ENCODE results near the gene IL31RA. TPM values are rescaled to one million over a fixed set of nuclear protein-coding genes. Genes with fewer than 3 reads are reported as not detected.
A peak's percentile ranks its signal among the peaks of the same experiment; 100 is the strongest.

Gene IL31RA
- total RNA-seq, 2 experiments from 2014 or later = not detected

DNA sequence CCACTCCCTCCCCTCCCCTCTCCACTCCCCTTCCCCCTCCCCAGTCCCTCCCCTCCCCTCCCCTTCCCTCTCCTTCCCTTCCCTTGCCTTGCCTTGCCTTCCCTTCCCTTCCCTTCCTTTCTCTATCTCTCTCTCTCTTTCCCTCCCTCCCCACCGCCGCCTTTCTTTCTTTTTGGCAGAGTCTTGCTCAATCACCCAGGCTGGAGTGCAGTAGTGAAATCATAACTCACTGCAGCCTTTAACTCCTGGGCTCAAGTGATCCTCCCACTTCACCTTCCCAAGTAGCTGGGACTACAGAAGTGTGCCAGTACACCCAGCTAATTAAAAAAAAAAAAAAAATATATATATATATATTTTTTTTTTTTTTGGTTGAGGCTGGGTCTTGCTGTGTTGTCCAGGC lies 45.5 kb downstream of the IL31RA start:
- H3K27me3 Mint-ChIP-seq = peaks cover 13% of the 10 kb centered on the region
- H3K4me1 Mint-ChIP-seq = peaks cover 16% of the 10 kb centered on the region
- no peak overlapping the region for H3K27ac Mint-ChIP-seq
- ChIA-PET CTCF (interaction anchor here (1.5 kb wide), 1 partner anchor 30 kb away, joined by 5 read pairs; no protein-coding TSS in a partner anchor), POLR2A (no interaction called here)
- DNase-seq = no peak
- H3K4me3 Mint-ChIP-seq = no peak overlapping the region
- no peaks in the 10 kb centered on the region for H3K9me3 Mint-ChIP-seq
- no peaks in the 10 kb centered on the region for H3K36me3 Mint-ChIP-seq (ENCODE audit: low read depth)

DNA sequence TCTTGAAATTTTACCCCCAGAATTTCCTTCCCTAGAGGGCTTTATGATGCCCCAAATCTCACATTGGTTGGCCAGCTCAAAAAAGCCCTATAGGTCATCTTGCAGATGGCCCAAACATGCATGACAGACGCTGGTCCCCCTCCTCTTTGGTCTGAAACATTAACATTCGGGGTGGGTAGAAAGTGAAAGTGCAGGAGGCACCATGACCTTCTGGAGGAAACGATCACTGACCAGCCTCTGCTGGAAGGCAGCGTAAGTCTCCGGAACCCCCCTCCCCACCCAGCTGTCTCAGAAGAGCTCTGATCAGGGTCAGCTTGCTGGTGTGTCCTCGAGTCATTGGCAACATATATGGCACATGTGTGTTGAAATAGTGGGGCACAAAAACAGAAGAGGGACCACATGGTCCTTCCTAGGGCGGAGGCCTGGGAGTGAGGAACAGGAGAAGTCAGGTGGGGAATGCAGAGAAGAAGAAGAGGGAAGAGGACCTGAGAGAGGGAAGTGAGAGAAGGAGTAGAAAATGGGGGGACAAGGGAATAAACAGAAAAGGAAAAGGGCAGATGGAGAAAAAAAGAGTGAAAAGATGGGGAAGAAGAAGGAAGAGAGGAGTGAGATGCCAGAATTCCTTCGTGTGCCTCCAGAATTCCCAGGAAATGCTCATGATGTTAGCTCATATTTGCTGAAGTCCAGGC lies 46.2 kb downstream of the IL31RA start:
- no peak for DNase-seq
- Mint-ChIP-seq H3K9me3 (no peaks in the 10 kb centered on the region), H3K4me3 (no peak overlapping the region), H3K36me3 (ENCODE audit: low read depth) (no peaks in the 10 kb centered on the region), H3K27ac (no peak overlapping the region), H3K4me1 (peaks cover 16% of the 10 kb centered on the region), H3K27me3 (peaks cover 13% of the 10 kb centered on the region)
- ChIA-PET POLR2A (no interaction called here), CTCF (interaction anchor here (1.1 to 1.5 kb wide), 2 partner anchors 21 to 31 kb away, joined by 3 to 5 read pairs; no protein-coding TSS in a partner anchor)

DNA sequence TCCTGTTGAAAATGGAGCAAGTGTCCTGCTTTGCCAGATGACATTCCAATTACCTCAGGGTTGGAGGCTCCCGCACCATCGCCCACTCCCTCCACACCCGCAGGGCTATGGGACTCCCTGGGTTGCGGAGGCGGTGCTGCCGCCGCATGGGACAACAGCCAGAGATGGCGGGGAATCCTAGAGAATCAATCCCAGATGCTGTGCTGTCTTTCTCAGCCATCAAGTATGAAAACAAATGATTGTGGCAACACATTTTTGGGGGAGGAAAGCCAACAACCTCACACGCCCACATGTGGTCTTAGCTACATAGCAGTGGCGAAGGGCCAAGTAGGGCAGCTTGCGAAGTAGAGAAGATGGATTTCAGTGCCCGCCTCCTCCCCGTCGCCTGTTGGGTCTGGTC lies 46.7 kb downstream of the IL31RA start:
- POLR2A ChIA-PET = no interaction called here
- H3K4me3 Mint-ChIP-seq = no peak overlapping the region

DNA sequence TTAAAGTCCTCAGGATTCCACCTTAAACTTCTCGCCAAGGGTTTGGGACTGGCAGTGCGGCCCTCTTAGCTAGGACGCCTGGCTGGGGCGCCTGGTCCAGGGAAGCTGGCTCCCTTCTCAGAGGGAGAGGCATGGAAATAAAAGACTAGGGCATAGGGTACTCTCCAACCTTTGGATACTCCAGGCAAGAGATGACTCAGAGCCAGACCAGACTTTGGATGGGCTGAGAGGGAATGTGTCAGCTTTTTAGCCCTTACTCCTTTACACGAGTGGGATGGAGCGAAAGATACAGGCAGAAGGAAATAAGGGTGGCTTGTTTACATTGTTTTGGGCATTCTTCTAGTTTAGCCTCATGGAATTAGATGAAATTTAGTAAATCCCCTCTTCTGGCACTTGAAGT lies 48.2 kb downstream of the IL31RA start:
- Mint-ChIP-seq H3K27ac (no peak overlapping the region), H3K36me3 (ENCODE audit: low read depth) (no peaks in the 10 kb centered on the region), H3K9me3 (no peaks in the 10 kb centered on the region), H3K27me3 (peaks cover 13% of the 10 kb centered on the region), H3K4me3 (no peak overlapping the region), H3K4me1 (peaks cover 28% of the 10 kb centered on the region)
- ChIA-PET POLR2A (no interaction called here), CTCF (interaction anchor here (0.8 kb wide), 1 partner anchor 21 kb away, joined by 3 read pairs; no protein-coding TSS in a partner anchor)
- DNase-seq = no peak

More for the DNA sequence above, 46.7 kb downstream of the IL31RA start:
- no peaks in the 10 kb centered on the region for H3K9me3 Mint-ChIP-seq
- no peak overlapping the region for H3K27ac Mint-ChIP-seq
- peaks cover 20% of the 10 kb centered on the region for H3K4me1 Mint-ChIP-seq
- DNase-seq = no peak
- no peaks in the 10 kb centered on the region for H3K36me3 Mint-ChIP-seq (ENCODE audit: low read depth)
- peaks cover 13% of the 10 kb centered on the region for H3K27me3 Mint-ChIP-seq
- CTCF ChIA-PET = interaction anchor here (1.1 to 1.5 kb wide), 2 partner anchors 21 to 31 kb away, joined by 3 to 5 read pairs; no protein-coding TSS in a partner anchor

DNA sequence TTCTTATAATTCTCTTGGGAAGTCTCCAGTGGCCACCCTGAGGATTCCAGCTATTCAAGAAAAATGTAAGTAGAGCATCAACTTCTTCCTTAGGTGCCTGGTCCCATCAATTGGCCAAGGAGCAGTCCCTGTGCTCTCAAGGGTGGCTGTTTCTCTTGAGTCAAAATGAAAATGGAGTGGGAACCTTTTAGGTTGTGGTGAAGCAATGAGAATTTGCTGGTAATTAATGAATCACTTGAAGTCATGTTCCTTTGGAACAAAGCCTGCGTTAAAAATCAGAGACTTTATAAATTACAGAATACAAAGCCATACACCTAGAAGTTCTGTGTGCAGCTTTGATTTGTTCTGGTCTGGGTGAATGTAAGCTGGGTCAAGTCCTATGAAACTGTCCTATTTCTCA lies 48.9 kb downstream of the IL31RA start:
- H3K36me3 Mint-ChIP-seq (ENCODE audit: low read depth) = no peaks in the 10 kb centered on the region
- POLR2A ChIA-PET = no interaction called here
- DNase-seq = no peak
- no peak overlapping the region for H3K4me3 Mint-ChIP-seq
- H3K4me1 Mint-ChIP-seq = peaks cover 26% of the 10 kb centered on the region
- CTCF ChIA-PET = interaction anchor here (0.6 kb wide), 1 partner anchor 151 kb away, joined by 3 read pairs; no protein-coding TSS in a partner anchor
- H3K27me3 Mint-ChIP-seq = peaks cover 13% of the 10 kb centered on the region
- H3K27ac Mint-ChIP-seq = no peak overlapping the region
- H3K9me3 Mint-ChIP-seq = no peaks in the 10 kb centered on the region

DNA sequence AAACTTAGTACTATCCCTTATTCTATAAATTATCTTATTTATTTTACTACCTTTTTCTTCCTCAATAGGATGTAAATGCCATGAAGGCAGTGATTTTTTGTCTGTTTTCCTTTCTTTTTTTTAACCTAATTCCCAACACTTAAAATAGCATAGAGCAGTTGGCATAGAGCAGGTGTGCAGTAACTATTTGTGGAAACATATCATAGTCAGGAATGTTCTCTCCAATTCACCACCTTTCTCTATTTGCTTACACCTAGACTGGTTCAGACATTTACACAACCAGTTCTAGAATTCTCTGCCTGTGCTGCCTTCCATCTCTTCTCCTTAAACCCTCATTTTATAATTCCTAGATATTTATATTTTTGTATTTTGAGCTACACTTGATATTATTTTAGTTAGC lies 49.6 kb downstream of the IL31RA start:
- H3K36me3 Mint-ChIP-seq (ENCODE audit: low read depth) = no peaks in the 10 kb centered on the region
- ChIA-PET POLR2A (no interaction called here), CTCF (interaction anchor here (0.6 kb wide), 1 partner anchor 180 kb away, joined by 3 read pairs; no protein-coding TSS in a partner anchor)
- H3K9me3 Mint-ChIP-seq = no peaks in the 10 kb centered on the region
- H3K4me1 Mint-ChIP-seq = peaks cover 30% of the 10 kb centered on the region
- no peak overlapping the region for H3K27ac Mint-ChIP-seq
- no peak for DNase-seq
- H3K4me3 Mint-ChIP-seq = no peak overlapping the region
- H3K27me3 Mint-ChIP-seq = peaks cover 13% of the 10 kb centered on the region

DNA sequence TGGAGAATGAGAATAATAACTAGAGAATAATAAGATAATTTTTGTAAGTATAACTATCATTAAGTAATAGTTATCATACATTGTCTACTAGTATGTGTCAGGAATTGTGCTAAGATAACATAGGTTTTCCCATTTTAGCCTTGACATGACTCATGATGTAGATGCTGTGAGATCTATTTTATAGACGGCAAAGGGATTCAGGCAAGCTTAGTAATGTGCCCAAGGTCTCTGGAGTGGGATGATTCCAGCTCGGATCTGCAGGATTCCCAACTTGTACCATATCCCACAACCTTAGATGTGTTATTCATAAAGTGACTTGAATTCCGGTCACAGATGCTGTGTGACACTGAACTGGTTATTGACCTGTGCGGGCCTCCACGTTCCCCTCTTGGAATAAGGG lies 51.5 kb downstream of the IL31RA start:
- no peak for DNase-seq
- Mint-ChIP-seq H3K27ac (no peak overlapping the region), H3K36me3 (ENCODE audit: low read depth) (no peaks in the 10 kb centered on the region), H3K4me1 (peaks cover 28% of the 10 kb centered on the region), H3K4me3 (no peak overlapping the region), H3K9me3 (no peaks in the 10 kb centered on the region), H3K27me3 (peaks cover 10% of the 10 kb centered on the region)
- POLR2A ChIA-PET = no interaction called here
- CTCF ChIA-PET = no interaction called here

DNA sequence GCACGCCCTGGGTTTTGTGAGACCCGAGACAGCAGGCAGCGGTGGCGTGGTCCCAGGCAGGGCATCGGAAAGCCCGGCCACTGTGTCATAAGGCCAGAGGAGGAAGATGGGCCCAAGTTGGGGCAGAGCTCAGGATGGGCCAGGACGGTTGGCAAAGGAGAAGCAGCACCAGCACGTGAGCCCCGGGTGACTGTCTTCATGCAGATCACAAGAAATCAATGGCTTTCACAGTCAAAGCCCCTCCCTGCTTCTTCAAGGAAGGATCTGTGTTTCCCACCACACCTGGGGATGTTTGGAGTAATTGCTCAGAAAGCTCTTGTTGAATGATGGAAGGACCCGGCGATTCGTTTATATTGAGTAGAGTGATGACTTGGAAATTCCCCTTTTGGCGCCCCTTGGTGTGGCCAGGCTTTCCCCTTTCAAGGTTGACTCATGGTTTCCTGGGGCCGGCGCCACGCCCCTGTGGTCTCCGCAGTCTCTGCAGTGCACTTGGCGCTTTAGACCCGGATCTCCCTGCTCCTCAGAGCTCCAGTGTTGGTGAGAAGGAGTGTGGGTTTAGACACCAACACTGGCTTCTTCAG lies 52.1 kb downstream of the IL31RA start:
- Mint-ChIP-seq H3K4me3 (peak overlapping the region; percentile 1), H3K9me3 (no peaks in the 10 kb centered on the region), H3K36me3 (ENCODE audit: low read depth) (no peaks in the 10 kb centered on the region), H3K27me3 (peaks cover 8% of the 10 kb centered on the region), H3K27ac (no peak overlapping the region), H3K4me1 (peaks cover 28% of the 10 kb centered on the region)
- POLR2A ChIA-PET = no interaction called here
- peak; percentile 70 for DNase-seq
- CTCF ChIA-PET = interaction anchor here (0.9 to 1.3 kb wide), 3 partner anchors 10 to 481 kb away, joined by 3 to 6 read pairs (median 5); no protein-coding TSS in a partner anchor

DNA sequence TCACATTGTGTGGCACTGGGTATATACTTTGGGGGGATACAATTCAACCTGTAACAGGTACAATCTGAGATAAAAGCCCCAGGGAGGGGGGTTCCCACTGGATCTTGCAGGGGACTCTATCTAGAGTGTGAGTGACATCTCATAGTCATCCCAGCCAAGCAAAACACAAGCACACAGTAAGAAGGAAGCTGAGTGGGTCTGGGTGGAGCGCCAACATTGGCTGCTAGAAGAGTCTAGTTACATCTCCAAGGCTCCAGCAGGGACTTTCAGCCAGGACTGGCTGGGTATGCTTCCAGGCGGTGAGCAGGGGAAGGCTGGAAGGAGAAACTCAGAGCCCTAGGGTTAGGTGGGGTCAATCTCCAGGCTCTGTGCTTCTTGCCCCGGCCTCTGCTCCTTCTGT lies 53.0 kb downstream of the IL31RA start:
- CTCF ChIA-PET = interaction anchor here (0.7 to 1.3 kb wide), 4 partner anchors 10 to 482 kb away, joined by 3 to 6 read pairs (median 4); no protein-coding TSS in a partner anchor
- H3K27me3 Mint-ChIP-seq = peaks cover 6% of the 10 kb centered on the region
- POLR2A ChIA-PET = no interaction called here

DNA sequence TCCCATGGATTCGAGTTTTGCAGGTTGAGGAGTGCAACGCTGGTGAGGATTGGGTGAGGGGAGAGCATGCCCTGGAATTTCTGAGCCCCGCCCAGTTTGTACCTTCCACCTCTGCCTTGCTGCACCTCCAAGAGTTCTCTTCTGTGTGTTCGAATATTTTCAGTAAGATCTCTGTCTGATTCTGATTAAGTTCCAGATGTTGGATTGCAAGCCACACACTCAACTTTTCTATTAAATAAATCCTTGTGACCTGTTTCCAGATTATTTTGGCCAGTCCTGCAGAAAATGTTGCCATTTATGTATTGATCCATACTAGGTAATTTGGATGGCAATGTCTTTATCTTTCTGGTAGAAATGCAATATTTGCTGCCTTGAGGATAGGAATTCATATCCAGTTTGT lies 54.1 kb downstream of the IL31RA start:
- H3K27me3 Mint-ChIP-seq = peaks cover 3% of the 10 kb centered on the region
- no peak overlapping the region for H3K4me3 Mint-ChIP-seq
- ChIA-PET POLR2A (no interaction called here), CTCF (interaction anchor here (0.6 to 1.2 kb wide), 3 partner anchors 11 to 964 kb away, joined by 3 to 5 read pairs (median 3); no protein-coding TSS in a partner anchor)
- DNase-seq = no peak
- peaks cover 24% of the 10 kb centered on the region for H3K4me1 Mint-ChIP-seq
- peaks cover 2% of the 10 kb centered on the region for H3K9me3 Mint-ChIP-seq
- no peak overlapping the region for H3K27ac Mint-ChIP-seq
- no peaks in the 10 kb centered on the region for H3K36me3 Mint-ChIP-seq (ENCODE audit: low read depth)

More for the DNA sequence above, 53.0 kb downstream of the IL31RA start:
- DNase-seq = no peak
- no peak overlapping the region for H3K27ac Mint-ChIP-seq
- H3K4me1 Mint-ChIP-seq = peaks cover 28% of the 10 kb centered on the region
- H3K9me3 Mint-ChIP-seq = no peaks in the 10 kb centered on the region
- H3K4me3 Mint-ChIP-seq = no peak overlapping the region
- no peaks in the 10 kb centered on the region for H3K36me3 Mint-ChIP-seq (ENCODE audit: low read depth)

DNA sequence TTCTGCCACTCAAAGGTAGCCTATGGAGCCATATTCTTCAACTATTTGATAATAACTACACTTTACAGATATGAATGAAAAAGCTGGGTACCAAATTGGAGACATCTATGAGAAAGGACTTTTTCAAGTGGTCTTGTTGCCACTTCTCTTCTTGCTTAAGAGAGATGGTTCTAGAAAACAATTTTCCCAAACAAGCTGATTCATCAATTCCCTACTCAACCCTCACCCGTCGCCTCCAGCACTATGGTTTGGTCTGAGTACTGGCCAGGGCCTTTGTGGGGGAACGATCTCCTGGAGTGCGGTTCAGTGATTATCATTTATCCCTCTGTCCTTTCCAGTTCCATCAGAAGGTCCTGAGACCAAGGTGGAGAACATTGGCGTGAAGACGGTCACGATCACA lies 56.8 kb downstream of the IL31RA start:
- POLR2A ChIA-PET = no interaction called here
- H3K4me3 Mint-ChIP-seq = no peak overlapping the region
- DNase-seq = no peak
- CTCF ChIA-PET = interaction anchor here (0.6 to 2.2 kb wide), 5 partner anchors 12 to 53 kb away, joined by 3 to 7 read pairs (median 3); no protein-coding TSS in a partner anchor
- no peak overlapping the region for H3K27ac Mint-ChIP-seq
- H3K36me3 Mint-ChIP-seq (ENCODE audit: low read depth) = no peaks in the 10 kb centered on the region
- peaks cover 20% of the 10 kb centered on the region for H3K4me1 Mint-ChIP-seq
- peaks cover 4% of the 10 kb centered on the region for H3K9me3 Mint-ChIP-seq
- no peaks in the 10 kb centered on the region for H3K27me3 Mint-ChIP-seq

DNA sequence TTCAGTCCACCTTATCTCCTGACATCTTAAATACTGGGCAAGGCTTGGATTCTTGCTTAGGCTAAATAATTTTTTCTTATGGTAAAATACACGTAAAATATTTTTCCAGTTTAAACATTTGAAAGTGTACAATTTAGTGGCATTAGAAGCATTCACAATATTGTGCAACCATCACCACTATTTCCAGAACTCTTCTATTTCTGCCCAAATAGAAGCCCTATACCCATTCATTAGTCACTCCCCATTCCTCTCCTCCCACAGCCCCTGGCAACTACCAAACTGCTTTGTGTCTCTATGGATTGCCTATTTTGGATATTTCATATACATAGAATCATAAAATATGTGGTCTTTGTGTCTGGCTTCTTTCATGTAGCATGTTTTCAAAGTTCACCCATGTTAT lies 57.6 kb downstream of the IL31RA start:
- peaks cover 11% of the 10 kb centered on the region for H3K4me1 Mint-ChIP-seq
- H3K9me3 Mint-ChIP-seq = peaks cover 4% of the 10 kb centered on the region
- H3K27ac Mint-ChIP-seq = no peak overlapping the region
- DNase-seq = no peak
- H3K27me3 Mint-ChIP-seq = no peaks in the 10 kb centered on the region
- POLR2A ChIA-PET = no interaction called here
- CTCF ChIA-PET = interaction anchor here (1.1 kb wide), 1 partner anchor 11 kb away, joined by 3 read pairs; no protein-coding TSS in a partner anchor
- no peaks in the 10 kb centered on the region for H3K36me3 Mint-ChIP-seq (ENCODE audit: low read depth)
- H3K4me3 Mint-ChIP-seq = no peak overlapping the region
